ENCODE data around the gene GPX7.

GRCh38 chr1:52600533-52601179 is 1.5 kb upstream of the GPX7 start:
- TF ChIP-seq POLR2AphosphoS5 (IDR thresholded peaks at IDR 0.05), result no peak
- TF ChIP-seq, protein P1, sequence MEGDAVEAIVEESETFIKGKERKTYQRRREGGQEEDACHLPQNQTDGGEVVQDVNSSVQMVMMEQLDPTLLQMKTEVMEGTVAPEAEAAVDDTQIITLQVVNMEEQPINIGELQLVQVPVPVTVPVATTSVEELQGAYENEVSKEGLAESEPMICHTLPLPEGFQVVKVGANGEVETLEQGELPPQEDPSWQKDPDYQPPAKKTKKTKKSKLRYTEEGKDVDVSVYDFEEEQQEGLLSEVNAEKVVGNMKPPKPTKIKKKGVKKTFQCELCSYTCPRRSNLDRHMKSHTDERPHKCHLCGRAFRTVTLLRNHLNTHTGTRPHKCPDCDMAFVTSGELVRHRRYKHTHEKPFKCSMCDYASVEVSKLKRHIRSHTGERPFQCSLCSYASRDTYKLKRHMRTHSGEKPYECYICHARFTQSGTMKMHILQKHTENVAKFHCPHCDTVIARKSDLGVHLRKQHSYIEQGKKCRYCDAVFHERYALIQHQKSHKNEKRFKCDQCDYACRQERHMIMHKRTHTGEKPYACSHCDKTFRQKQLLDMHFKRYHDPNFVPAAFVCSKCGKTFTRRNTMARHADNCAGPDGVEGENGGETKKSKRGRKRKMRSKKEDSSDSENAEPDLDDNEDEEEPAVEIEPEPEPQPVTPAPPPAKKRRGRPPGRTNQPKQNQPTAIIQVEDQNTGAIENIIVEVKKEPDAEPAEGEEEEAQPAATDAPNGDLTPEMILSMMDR (IDR thresholded peaks at IDR 0.05), result no peak

Measured in breast epithelium (tissue), 3 donors.